Loucy (cell line): ENCODE data around the gene SCPEP1.

Experiments used
- EZH2phosphoT487 ChIP-seq: fragments of 200-600 bp; IDR thresholded peaks from 2 replicates; pipeline ENCODE4 v1.6.1; 2018; ENCODE audit warnings: antibody characterized with exemption, mild to moderate bottlenecking, moderate library complexity, borderline replicate concordance
- TF ChIP-seq, protein P1 (sequence below): fragments of 200-600 bp; sonication (generic); conservative IDR thresholded peaks from 2 replicates; pipeline ENCODE4 v1.5.1; 2014; ENCODE audit warnings: mild to moderate bottlenecking, antibody characterized with exemption, low read length

DNA sequence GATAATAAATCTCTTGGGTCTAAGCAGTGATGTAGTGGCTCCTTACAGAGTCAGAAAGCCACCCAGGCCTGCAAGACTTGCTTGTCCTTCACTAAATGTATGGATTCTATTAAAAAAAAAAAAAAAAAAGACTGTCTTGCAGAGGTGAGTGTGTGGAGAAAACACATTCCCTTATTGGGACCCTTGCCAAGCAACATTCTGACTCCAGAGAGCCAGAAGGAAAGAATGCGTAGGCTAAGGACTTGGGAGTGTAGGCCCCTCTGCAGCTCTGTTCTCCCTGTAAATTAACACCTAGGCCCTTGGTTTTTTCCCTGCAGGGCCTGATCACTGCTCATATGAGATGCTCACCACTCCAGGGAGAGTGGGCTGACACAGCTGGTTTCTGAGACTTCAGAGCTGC is 17.8 kb downstream of the SCPEP1 start:
- TF ChIP-seq, protein P1, sequence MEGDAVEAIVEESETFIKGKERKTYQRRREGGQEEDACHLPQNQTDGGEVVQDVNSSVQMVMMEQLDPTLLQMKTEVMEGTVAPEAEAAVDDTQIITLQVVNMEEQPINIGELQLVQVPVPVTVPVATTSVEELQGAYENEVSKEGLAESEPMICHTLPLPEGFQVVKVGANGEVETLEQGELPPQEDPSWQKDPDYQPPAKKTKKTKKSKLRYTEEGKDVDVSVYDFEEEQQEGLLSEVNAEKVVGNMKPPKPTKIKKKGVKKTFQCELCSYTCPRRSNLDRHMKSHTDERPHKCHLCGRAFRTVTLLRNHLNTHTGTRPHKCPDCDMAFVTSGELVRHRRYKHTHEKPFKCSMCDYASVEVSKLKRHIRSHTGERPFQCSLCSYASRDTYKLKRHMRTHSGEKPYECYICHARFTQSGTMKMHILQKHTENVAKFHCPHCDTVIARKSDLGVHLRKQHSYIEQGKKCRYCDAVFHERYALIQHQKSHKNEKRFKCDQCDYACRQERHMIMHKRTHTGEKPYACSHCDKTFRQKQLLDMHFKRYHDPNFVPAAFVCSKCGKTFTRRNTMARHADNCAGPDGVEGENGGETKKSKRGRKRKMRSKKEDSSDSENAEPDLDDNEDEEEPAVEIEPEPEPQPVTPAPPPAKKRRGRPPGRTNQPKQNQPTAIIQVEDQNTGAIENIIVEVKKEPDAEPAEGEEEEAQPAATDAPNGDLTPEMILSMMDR = no peak
- no peak for TF ChIP-seq EZH2phosphoT487
